ENCODE results near the gene KIF2C.

DNA sequence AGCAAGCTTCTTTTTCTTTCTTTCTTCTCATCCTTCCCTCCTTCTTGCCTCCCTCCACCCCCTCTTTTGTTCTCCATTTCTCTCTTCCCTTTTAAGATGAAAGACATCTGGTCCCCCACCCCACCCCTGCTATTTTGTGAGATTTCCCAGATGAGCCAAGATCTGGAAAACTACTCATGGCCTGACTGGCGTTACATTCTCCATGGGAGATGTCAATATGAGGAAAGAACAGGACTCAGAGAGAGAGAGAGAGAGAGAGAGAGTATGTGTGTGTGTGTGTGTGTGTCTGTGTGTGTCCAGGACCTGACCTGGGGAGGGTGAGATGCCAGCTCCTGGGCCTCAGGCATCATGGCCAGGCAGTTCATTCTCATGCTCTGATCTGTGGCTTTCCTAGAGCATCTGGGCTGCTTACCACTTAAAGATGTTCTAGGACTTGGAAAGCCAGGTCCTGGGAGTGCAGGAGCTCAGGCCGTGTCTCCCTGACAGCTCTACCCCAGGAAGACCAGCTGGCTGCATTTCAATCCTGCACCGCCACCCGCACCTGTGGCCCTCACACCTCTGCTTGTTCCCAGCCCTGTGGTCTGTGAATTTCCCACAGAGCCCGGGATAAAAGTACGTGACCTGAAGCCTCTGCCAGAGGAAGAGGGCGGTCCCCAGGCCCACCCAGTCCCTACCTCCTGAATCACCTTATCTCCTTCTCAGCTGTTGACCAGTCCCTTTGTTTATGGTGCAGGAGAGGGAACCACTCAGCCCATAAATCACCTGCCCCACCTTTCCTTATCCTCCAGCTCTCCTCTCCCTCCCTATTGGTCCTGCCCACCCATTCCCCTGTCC, 51.5 kb downstream of the KIF2C start:
- TF ChIP-seq, protein P1, sequence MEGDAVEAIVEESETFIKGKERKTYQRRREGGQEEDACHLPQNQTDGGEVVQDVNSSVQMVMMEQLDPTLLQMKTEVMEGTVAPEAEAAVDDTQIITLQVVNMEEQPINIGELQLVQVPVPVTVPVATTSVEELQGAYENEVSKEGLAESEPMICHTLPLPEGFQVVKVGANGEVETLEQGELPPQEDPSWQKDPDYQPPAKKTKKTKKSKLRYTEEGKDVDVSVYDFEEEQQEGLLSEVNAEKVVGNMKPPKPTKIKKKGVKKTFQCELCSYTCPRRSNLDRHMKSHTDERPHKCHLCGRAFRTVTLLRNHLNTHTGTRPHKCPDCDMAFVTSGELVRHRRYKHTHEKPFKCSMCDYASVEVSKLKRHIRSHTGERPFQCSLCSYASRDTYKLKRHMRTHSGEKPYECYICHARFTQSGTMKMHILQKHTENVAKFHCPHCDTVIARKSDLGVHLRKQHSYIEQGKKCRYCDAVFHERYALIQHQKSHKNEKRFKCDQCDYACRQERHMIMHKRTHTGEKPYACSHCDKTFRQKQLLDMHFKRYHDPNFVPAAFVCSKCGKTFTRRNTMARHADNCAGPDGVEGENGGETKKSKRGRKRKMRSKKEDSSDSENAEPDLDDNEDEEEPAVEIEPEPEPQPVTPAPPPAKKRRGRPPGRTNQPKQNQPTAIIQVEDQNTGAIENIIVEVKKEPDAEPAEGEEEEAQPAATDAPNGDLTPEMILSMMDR (IDR thresholded peaks at IDR 0.05; ENCODE audit: insufficient read depth, low read depth, low read length): no peak
- TF ChIP-seq EZH2 (IDR thresholded peaks at IDR 0.05; ENCODE audit: insufficient read depth, low read length): no peak

All from astrocyte (in vitro differentiated cells and primary cell).